H9 (cell line): ENCODE data around the gene TDRD7. TPM values are rescaled to one million over a fixed set of nuclear protein-coding genes. Genes with fewer than 3 reads are reported as not detected.
"Not testable (repeated sequence)": the region's sequence is repeated elsewhere in the genome, so short reads cannot be mapped to it uniquely, and the experiment has no call there.

Source experiments
- DNase-seq: peaks from one replicate; pipeline ENCODE4 v3.0.0-alpha.2; 2017
- H2AFZ ChIP-seq: one replicate; pipeline ENCODE4 v1.6.1; 2013; ENCODE audit warnings: mild to moderate bottlenecking, low read length, control low read depth, moderate library complexity
- H2AK5ac ChIP-seq: 2 replicates; pipeline ENCODE4 v1.6.1; 2013; ENCODE audit warnings: low read length, control low read depth, mixed read lengths; ENCODE audit not compliant: insufficient read length
- H2BK120ac ChIP-seq: one replicate; pipeline ENCODE4 v1.6.1; 2013; ENCODE audit warnings: low read depth, mild to moderate bottlenecking, low read length, control low read depth, inconsistent platforms; ENCODE audit not compliant: poor library complexity, severe bottlenecking
- H2BK12ac ChIP-seq: 2 replicates; pipeline ENCODE4 v1.6.1; 2013; ENCODE audit warnings: low read length, control low read depth, mixed read lengths, low read depth; ENCODE audit not compliant: insufficient read length
- H2BK15ac ChIP-seq: 2 replicates; pipeline ENCODE4 v1.6.1; 2013; ENCODE audit warnings: low read depth, low read length, control low read depth
- H2BK20ac ChIP-seq: one replicate; pipeline ENCODE4 v1.6.1; 2013; ENCODE audit warnings: low read depth, mild to moderate bottlenecking, low read length, control low read depth, inconsistent platforms; ENCODE audit not compliant: poor library complexity, severe bottlenecking
- H2BK5ac ChIP-seq: 2 replicates; pipeline ENCODE4 v1.6.1; 2013; ENCODE audit warnings: low read length, control low read depth, mixed read lengths; ENCODE audit not compliant: insufficient read length
- H3K14ac ChIP-seq: 2 replicates; pipeline ENCODE4 v1.6.1; 2013; ENCODE audit warnings: low read length, control low read depth; ENCODE audit not compliant: insufficient read depth
- H3K18ac ChIP-seq: 2 replicates; pipeline ENCODE4 v1.6.1; 2013; ENCODE audit warnings: low read depth, mild to moderate bottlenecking, mixed read lengths, low read length, control low read depth; ENCODE audit not compliant: insufficient read length
- H3K23ac ChIP-seq: 2 replicates; pipeline ENCODE4 v1.6.1; 2013; ENCODE audit warnings: low read length, control low read depth, mixed read lengths, low read depth; ENCODE audit not compliant: insufficient read length
- H3K23me2 ChIP-seq: 2 replicates; pipeline ENCODE4 v1.6.1; 2013; ENCODE audit warnings: low read depth, mild to moderate bottlenecking, mixed read lengths, low read length, control low read depth; ENCODE audit not compliant: insufficient read length, poor library complexity, severe bottlenecking
- H3K27ac ChIP-seq: 2 replicates; pipeline ENCODE4 v1.5.1; 2013; ENCODE audit warnings: low read length, control low read depth, mixed read lengths, low read depth; ENCODE audit not compliant: insufficient read length
- H3K27me3 ChIP-seq: 2 replicates; pipeline ENCODE4 v1.6.1; 2013; ENCODE audit warnings: low read length, control low read depth, inconsistent platforms; ENCODE audit not compliant: insufficient read depth
- H3K4ac ChIP-seq: 2 replicates; pipeline ENCODE4 v1.6.1; 2013; ENCODE audit warnings: low read depth, mild to moderate bottlenecking, control low read depth, inconsistent platforms, low read length, moderate library complexity
- H3K4me1 ChIP-seq: 2 replicates; pipeline ENCODE4 v1.6.1; 2013; ENCODE audit warnings: low read length, control low read depth, inconsistent platforms; ENCODE audit not compliant: insufficient read depth
- H3K4me2 ChIP-seq: 2 replicates; pipeline ENCODE4 v1.6.1; 2013; ENCODE audit warnings: low read length, control low read depth, mixed read lengths; ENCODE audit not compliant: insufficient read length, insufficient read depth
- H3K56ac ChIP-seq: 2 replicates; pipeline ENCODE4 v1.6.1; 2013; ENCODE audit warnings: low read depth, mild to moderate bottlenecking, mixed read lengths, low read length, control low read depth; ENCODE audit not compliant: insufficient read length
- H3K79me1 ChIP-seq: 2 replicates; pipeline ENCODE4 v1.6.1; 2013; ENCODE audit warnings: low read depth, mild to moderate bottlenecking, moderate library complexity, low read length, control low read depth, inconsistent platforms; ENCODE audit not compliant: insufficient read depth, poor library complexity, severe bottlenecking
- H3K79me2 ChIP-seq: 2 replicates; pipeline ENCODE4 v1.6.1; 2013; ENCODE audit warnings: low read length, control low read depth, inconsistent platforms; ENCODE audit not compliant: insufficient read depth
- H3K9ac ChIP-seq: 2 replicates; pipeline ENCODE4 v1.6.1; 2013; ENCODE audit warnings: low read length, control low read depth, mixed read lengths; ENCODE audit not compliant: insufficient read length; ENCODE audit errors: extremely low read depth
- H3K9me3 ChIP-seq: one replicate; pipeline ENCODE4 v1.6.1; 2013; ENCODE audit warnings: low read depth, low read length, inconsistent platforms; ENCODE audit not compliant: control insufficient read depth
- H3T11ph ChIP-seq: one replicate; pipeline ENCODE4 v1.6.1; 2013; ENCODE audit warnings: mild to moderate bottlenecking, low read length, control low read depth, inconsistent platforms
- H4K20me1 ChIP-seq: one replicate; pipeline ENCODE4 v1.6.1; 2013; ENCODE audit not compliant: control insufficient read depth, insufficient read length, insufficient read depth
- H4K5ac ChIP-seq: 2 replicates; pipeline ENCODE4 v1.6.1; 2013; ENCODE audit warnings: low read depth, mild to moderate bottlenecking, mixed read lengths, low read length, control low read depth; ENCODE audit not compliant: insufficient read length
- H4K8ac ChIP-seq: replicated peaks from 2 replicates; pipeline ENCODE4 v1.6.1; 2013; ENCODE audit warnings: low read length, control low read depth, mixed read lengths, low read depth; ENCODE audit not compliant: insufficient read length
- H4K91ac ChIP-seq: 2 replicates; pipeline ENCODE4 v1.6.1; 2013; ENCODE audit warnings: low read depth, mild to moderate bottlenecking, moderate library complexity, mixed read lengths, low read length, control low read depth; ENCODE audit not compliant: insufficient read length
- H3K27ac Mint-ChIP-seq, 3 experiments: 2 replicates in 2 of 3; 3 replicates in 1 of 3; pipeline ENCODE4 v1.8.0; 2020 to 2021; ENCODE audit warnings: mixed read lengths in 3 of 3, mild to moderate bottlenecking in 1 of 3, moderate library complexity in 1 of 3
- H3K27me3 Mint-ChIP-seq: 2 replicates; pipeline ENCODE4 v1.8.0; 2021; ENCODE audit warnings: low read depth, mild to moderate bottlenecking, moderate library complexity, mixed read lengths
- H3K36me3 Mint-ChIP-seq, 3 experiments: 2 replicates in 2 of 3; 3 replicates in 1 of 3; pipeline ENCODE4 v1.8.0; 2020 to 2021; ENCODE audit warnings: low read depth in 3 of 3, mixed read lengths in 3 of 3; ENCODE audit not compliant: insufficient read depth in 1 of 3
- H3K4me1 Mint-ChIP-seq, 2 experiments: 2 replicates each; pipeline ENCODE4 v1.8.0; 2020; ENCODE audit warnings: mixed read lengths in 2 of 2
- H3K4me3 Mint-ChIP-seq, 2 experiments: 2 replicates in 1 of 2; 3 replicates in 1 of 2; pipeline ENCODE4 v1.8.0; 2020 to 2021; ENCODE audit warnings: mild to moderate bottlenecking in 2 of 2, mixed read lengths in 2 of 2, moderate library complexity in 1 of 2
- H3K9me3 Mint-ChIP-seq, 2 experiments: 2 replicates in 1 of 2; 3 replicates in 1 of 2; pipeline ENCODE4 v1.8.0; 2020; ENCODE audit warnings: mild to moderate bottlenecking in 2 of 2, mixed read lengths in 2 of 2, moderate library complexity in 1 of 2
- CTCF ChIP-seq: fragments of 200-600 bp; sonication (generic); conservative IDR thresholded peaks from 3 replicates; pipeline ENCODE4 v1.8.0; 2021; ENCODE audit warnings: antibody characterized with exemption, mild to moderate bottlenecking
- WGBS: extraction: QIAGEN DNeasy Blood & Tissue Kit; methylation state at CpG from one replicate; pipeline ENCODE4 v1.1.7; 2013; ENCODE audit warnings: missing lambda C conversion rate, low lambda C conversion rate, mixed read lengths; ENCODE audit not compliant: insufficient read length; ENCODE audit errors: extremely low coverage; 5-methylcytosine and 5-hydroxymethylcytosine counted together
- total RNA-seq: library from RNA; stranded (reverse); gene quantifications from 2 replicates; pipeline ENCODE4 v1.2.1, GENCODE V29; 2021

TDRD7 gene
- total RNA-seq, 1 experiment from 2014 or later: 5.1 TPM

- Histone ChIP-seq H2BK120ac (no peak overlapping the region), H2BK15ac (no peak overlapping the region), H3K4ac (no peak overlapping the region), H3K4me1 (no peaks in the 10 kb centered on the region), H3K79me1 (no peaks in the 10 kb centered on the region), H3K9me3 (no peaks in the 10 kb centered on the region), H2BK20ac (no peak overlapping the region), H4K91ac (no peak overlapping the region), H4K8ac (no peak overlapping the region), H3K23ac (no peak overlapping the region), H2BK5ac (no peak overlapping the region), H3K4me2 (no peak overlapping the region), H3K14ac (no peak overlapping the region), H2BK12ac (no peak overlapping the region), H3K27me3 (no peaks in the 10 kb centered on the region), H3K9ac (no peak overlapping the region), H2AK5ac (no peak overlapping the region), H3K56ac (no peak overlapping the region), H2AFZ (no peak overlapping the region), H3K18ac (no peak overlapping the region), H3K79me2 (no peaks in the 10 kb centered on the region), H3T11ph (no peak overlapping the region), H3K23me2 (no peaks in the 10 kb centered on the region), H3K27ac (no peak overlapping the region), H4K5ac (no peak overlapping the region), H4K20me1 (no peaks in the 10 kb centered on the region)
- no peak overlapping the region for H3K27ac Mint-ChIP-seq
- no peaks in the 10 kb centered on the region for H3K9me3 Mint-ChIP-seq
- H3K4me3 Mint-ChIP-seq: no peak overlapping the region
- no peak for TF ChIP-seq CTCF
- H3K27me3 Mint-ChIP-seq: no peaks in the 10 kb centered on the region
- DNase-seq: no peak
- no CpG with 5 or more reads among the region's 3 CpGs for WGBS
- H3K4me1 Mint-ChIP-seq: no peaks in the 10 kb centered on the region
- no peaks in the 10 kb centered on the region for H3K36me3 Mint-ChIP-seq
These were observed 35.1 kb downstream of the TDRD7 start for GRCh38 chr9:97447001-97447400.

DNA sequence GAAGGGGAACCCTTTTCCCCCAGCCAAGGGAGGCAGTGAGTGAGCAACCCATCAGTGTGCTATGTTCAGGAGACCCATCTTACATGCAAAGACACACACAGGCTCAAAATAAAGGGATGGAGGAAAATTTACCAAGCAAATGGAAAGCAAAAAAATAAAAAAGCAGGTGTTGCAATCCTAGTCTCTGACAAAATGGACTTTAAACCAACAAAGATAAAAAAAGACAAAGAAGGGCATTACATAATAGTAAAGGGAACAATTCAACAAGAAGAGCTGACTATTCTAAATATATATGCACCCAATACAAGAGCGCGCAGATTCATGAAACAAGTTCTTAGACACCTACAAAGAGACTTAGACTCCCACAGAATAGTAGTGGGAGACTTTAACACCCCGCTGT is 41.7 kb downstream of the TDRD7 start:
- not testable (repeated sequence) for H3K36me3 Mint-ChIP-seq, H3K79me1 ChIP-seq, H3K27ac ChIP-seq, H2BK120ac ChIP-seq, H3K4me3 Mint-ChIP-seq, H2BK5ac ChIP-seq, H2BK12ac ChIP-seq, H2BK20ac ChIP-seq, H2BK15ac ChIP-seq, H4K5ac ChIP-seq, H3K9me3 Mint-ChIP-seq, H3K4me1 Mint-ChIP-seq, H3K4ac ChIP-seq, H3K9ac ChIP-seq, H3K23ac ChIP-seq, H3K18ac ChIP-seq, H3K56ac ChIP-seq, H2AFZ ChIP-seq, H3K9me3 ChIP-seq, H3T11ph ChIP-seq, H3K14ac ChIP-seq, H4K20me1 ChIP-seq, H3K79me2 ChIP-seq, H3K23me2 ChIP-seq, H3K27me3 ChIP-seq, H3K27me3 Mint-ChIP-seq, H4K91ac ChIP-seq, H3K4me2 ChIP-seq, DNase-seq, H3K4me1 ChIP-seq, H2AK5ac ChIP-seq, H4K8ac ChIP-seq
- peak overlapping the region in 1 of 3 experiments; percentile 70; a peak in 1 of 7 replicates for H3K27ac Mint-ChIP-seq
- WGBS: no CpG with 5 or more reads among the region's 3 CpGs
